Adrenal gland (tissue), 12 donors: ENCODE results near the gene TGFB1I1. TPM values are rescaled to one million over a fixed set of nuclear protein-coding genes. Genes with fewer than 3 reads are reported as not detected.

Experiments used
- DNase-seq, 7 donors: peaks; one replicate each; pipeline ENCODE4 v3.0.0-alpha.2; 2019 to 2020
- H3K27ac ChIP-seq, 5 donors: fragments of 200-600 bp; sonication (generic) in 4 of 5; 1 replicate in 3 of 5; 2 replicates in 2 of 5; pipeline versions ENCODE4 v1.5.1 to v1.8.0; 2016 to 2020; ENCODE audit warnings: mild to moderate bottlenecking in 1 of 5
- H3K27me3 ChIP-seq: fragments of 200-600 bp; 2 replicates; pipeline ENCODE4 v1.8.0; 2021
- H3K36me3 ChIP-seq, 2 donors: fragments of 200-600 bp; replicated peaks in 1 of 2; 1 replicate in 1 of 2; 2 replicates in 1 of 2; pipeline versions ENCODE4 v1.5.1 to v1.8.0; 2018 to 2022
- H3K4me1 ChIP-seq, 2 donors: fragments of 200-600 bp; replicated peaks in 1 of 2; 1 replicate in 1 of 2; 2 replicates in 1 of 2; pipeline versions ENCODE4 v1.5.1 to v1.8.0; 2018 to 2021
- H3K4me3 ChIP-seq, 4 donors: fragments of 200-600 bp; sonication (generic) in 3 of 4; one replicate each; pipeline ENCODE4 v1.5.1; 2016 to 2018
- H3K9me3 ChIP-seq, 3 donors: fragments of 200-600 bp; sonication (generic) in 1 of 3; replicated peaks in 1 of 3; 1 replicate in 2 of 3; 2 replicates in 1 of 3; pipeline versions ENCODE4 v1.5.1 to v1.8.0; 2016 to 2021
- POLR2A ChIP-seq, 2 donors: fragments of 450-650 bp; IDR thresholded peaks; one replicate each; pipeline ENCODE4 v1.6.1; 2017; ENCODE audit warnings: antibody characterized with exemption in 2 of 2, mild to moderate bottlenecking in 2 of 2, moderate library complexity in 1 of 2
- WGBS, 4 donors: extraction: QIAGEN DNeasy Blood & Tissue Kit in 2 of 4; methylation state at CpG; one replicate each; pipeline versions ENCODE4 v1.1.5 to v1.1.7; 2013 to 2017; 5-methylcytosine and 5-hydroxymethylcytosine counted together
- intact Hi-C, 2 donors: fragments of 100-400 bp; cut with DNase I; formaldehyde crosslinking; loops; one replicate each; pipeline versions ENCODE4 v1.14.1 to v1.15.0; 2022 to 2023
- polyA plus RNA-seq, 3 donors: library from polyadenylated mRNA; stranded (reverse); fragments of 200-250 nt in 2 of 3; fragments of 350-450 nt in 1 of 3; fragmentation: Illumina TruSeq in 1 of 3; extraction: RNeasy Lipid Tissue Mini Kit (QIAGEN cat#74804) in 1 of 3; gene quantifications; one replicate each; pipeline ENCODE4 v1.2.3, GENCODE V29; 2013 to 2014
- total RNA-seq, 9 donors: library from RNA; depleted of rRNA in 4 of 9; stranded (reverse); fragments of >200 nt in 4 of 9; fragments of 120-200 nt in 1 of 9; fragmentation: NEBNext Ultra II Directional in 1 of 9; extraction: Animal tissue kit (Norgen Biotek cat#: 25700) in 1 of 9; gene quantifications; one replicate each; pipeline versions ENCODE4 v1.1.0 to v1.2.4, GENCODE V29; 2013 to 2023
- TF ChIP-seq, protein P1 (sequence below), 6 experiments: fragments of 450-650 bp in 4 of 6; fragments of 200-600 bp in 2 of 6; sonication (generic) in 1 of 6; IDR thresholded peaks; 1 replicate in 5 of 6; 2 replicates in 1 of 6; pipeline versions ENCODE4 v1.5.1 to v1.8.0; 2016 to 2021; ENCODE audit warnings: antibody characterized with exemption in 6 of 6, mild to moderate bottlenecking in 2 of 6, moderate library complexity in 1 of 6
- donor health status: healthy with polysubstance abuse.
- donor health status: Bipolar disorder and iron deficiency.
- donor health status: DM: yes; HTN: yes; CAD: no.
- donor health status: DM: no; HTN: no; CAD: no.
- donor health status: DM: no; HTN: no; CAD: no.
- donor health status: DM: yes; HTN: yes; CAD: no.

The TGFB1I1 gene
- total and polyA plus RNA-seq, 12 donors: 4.5 to 62.7 (median 31.3) TPM

DNA sequence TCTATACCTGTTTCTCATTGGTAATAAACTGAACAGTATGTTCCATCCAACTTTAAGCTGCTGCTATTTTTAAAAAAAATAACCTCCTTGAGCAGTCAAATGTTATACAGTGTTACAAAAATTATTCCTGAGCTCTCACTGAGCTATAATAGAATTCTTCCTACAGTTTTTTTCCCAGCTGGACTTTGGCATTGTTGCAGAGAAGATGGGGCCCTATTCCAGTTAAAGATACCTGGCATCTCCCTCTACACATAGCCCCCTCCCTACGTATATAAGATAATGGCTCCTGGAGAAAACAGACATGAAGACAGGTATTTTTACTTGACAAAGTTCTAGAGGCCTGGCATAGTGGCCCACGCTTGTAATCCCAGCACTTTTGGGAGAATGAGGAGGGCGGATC lies 42.2 kb upstream of the TGFB1I1 start:
- no peak overlapping the region for H3K4me3 ChIP-seq
- no peaks in the 10 kb centered on the region for H3K36me3 ChIP-seq
- DNase-seq: no peak
- intact Hi-C loops: no loop called here
- H3K27ac ChIP-seq: no peak overlapping the region
- WGBS, 4 donors: 90 to 96% (median 94%) methylated on average over 3 of the region's 3 CpGs
- H3K9me3 ChIP-seq: no peaks in the 10 kb centered on the region
- no peak for TF ChIP-seq POLR2A (IDR thresholded peaks at IDR 0.05)
- TF ChIP-seq, protein P1, sequence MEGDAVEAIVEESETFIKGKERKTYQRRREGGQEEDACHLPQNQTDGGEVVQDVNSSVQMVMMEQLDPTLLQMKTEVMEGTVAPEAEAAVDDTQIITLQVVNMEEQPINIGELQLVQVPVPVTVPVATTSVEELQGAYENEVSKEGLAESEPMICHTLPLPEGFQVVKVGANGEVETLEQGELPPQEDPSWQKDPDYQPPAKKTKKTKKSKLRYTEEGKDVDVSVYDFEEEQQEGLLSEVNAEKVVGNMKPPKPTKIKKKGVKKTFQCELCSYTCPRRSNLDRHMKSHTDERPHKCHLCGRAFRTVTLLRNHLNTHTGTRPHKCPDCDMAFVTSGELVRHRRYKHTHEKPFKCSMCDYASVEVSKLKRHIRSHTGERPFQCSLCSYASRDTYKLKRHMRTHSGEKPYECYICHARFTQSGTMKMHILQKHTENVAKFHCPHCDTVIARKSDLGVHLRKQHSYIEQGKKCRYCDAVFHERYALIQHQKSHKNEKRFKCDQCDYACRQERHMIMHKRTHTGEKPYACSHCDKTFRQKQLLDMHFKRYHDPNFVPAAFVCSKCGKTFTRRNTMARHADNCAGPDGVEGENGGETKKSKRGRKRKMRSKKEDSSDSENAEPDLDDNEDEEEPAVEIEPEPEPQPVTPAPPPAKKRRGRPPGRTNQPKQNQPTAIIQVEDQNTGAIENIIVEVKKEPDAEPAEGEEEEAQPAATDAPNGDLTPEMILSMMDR (IDR thresholded peaks at IDR 0.05): no peak
- peaks cover 0 to 5% of the 10 kb centered on the region in 2 donors for H3K4me1 ChIP-seq
- H3K27me3 ChIP-seq: no peaks in the 10 kb centered on the region

DNA sequence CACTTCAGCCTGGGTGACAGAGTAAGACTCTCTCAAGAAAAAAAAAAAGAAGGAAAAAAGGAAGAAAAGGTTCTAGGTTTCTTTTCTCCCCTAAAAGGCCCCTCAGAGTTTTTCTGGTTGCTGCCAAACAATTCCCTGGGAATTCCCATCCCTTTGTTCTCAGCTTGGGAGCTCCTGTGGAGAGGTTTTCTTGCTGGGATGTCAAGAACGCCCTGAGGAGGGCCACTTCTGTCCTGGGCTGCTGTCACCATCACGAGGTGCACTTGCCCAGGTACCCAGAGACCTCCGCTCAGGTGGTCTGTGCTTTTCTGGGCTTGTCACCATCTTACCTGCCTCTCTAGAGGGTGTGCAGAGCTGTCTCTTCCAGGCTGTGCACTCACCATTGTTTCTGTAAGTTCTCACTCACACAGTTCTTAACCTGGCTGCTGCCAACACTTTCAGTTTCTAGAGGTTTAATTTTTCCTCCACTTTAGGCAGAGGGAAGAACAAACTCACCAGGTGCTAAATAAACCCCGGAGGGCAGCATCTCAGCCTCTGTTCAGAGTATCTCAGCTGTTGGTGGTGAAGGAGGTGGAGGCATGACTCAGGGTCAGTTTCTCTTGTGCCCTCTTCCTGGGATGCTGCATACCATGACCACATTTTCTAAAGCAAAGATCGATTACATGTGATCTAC lies 41.4 kb upstream of the TGFB1I1 start:
- intact Hi-C loops: no loop called here
- no peaks in the 10 kb centered on the region for H3K27me3 ChIP-seq
- peaks cover 0 to 5% of the 10 kb centered on the region in 2 donors for H3K4me1 ChIP-seq
- H3K36me3 ChIP-seq: no peaks in the 10 kb centered on the region
- no peak overlapping the region for H3K4me3 ChIP-seq
- TF ChIP-seq, protein P1 (IDR thresholded peaks at IDR 0.05): no peak
- no peak for TF ChIP-seq POLR2A (IDR thresholded peaks at IDR 0.05)
- H3K9me3 ChIP-seq: no peaks in the 10 kb centered on the region
- H3K27ac ChIP-seq: no peak overlapping the region
- no peak for DNase-seq
- 46 to 65% (median 65%) methylated on average over 5 of the region's 5 CpGs for WGBS, 4 donors

DNA sequence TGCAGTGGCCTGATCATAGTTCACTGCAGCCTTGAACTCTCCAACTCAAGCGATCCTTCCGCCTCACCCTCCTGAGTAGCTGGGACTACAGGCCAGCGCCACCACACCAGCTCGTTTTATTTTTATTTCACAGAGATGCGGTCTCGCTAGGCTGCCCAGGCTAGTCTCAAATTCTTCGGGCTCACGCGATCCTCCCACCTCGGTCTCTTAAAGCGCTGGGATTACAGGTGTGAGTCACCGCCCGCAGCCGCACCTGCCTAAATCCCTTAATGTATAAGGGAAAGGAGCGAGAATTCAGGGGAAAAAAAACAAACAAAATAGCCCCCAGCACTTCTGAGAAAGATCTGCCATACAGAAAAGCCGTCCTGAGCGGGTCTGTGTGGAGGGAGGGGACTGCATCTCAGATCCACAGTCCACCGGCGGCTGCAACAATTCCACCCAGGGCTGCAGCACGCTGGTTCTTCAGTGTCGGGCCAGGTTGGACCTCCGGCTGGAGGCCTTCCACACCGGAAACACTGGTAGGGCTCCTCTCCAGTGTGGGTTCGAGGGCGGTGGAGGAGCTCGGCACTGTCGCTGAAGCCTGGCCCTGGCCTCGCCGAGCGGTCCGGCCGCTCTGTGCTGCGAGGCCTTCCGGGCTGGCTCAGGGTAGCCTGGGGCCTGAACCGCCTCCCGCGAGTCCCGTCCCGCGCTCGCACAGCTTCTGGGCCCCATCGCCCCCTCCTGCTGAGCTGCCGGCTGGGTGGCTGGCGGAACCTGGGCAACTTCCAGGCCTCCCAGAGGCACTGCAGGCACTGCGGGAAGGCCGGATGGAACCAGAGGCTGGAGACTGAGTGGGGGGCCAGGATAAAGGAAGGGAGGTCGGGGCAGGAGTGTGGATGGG lies 36.4 kb upstream of the TGFB1I1 start:
- H3K36me3 ChIP-seq: no peaks in the 10 kb centered on the region
- H3K4me3 ChIP-seq: no peak overlapping the region
- H3K27ac ChIP-seq: no peak overlapping the region
- intact Hi-C loops: no loop called here
- H3K4me1 ChIP-seq: no peaks in the 10 kb centered on the region
- no peak for DNase-seq
- 93 to 96% (median 95%) methylated on average over 27 to 47 of the region's 47 CpGs for WGBS, 4 donors
- no peaks in the 10 kb centered on the region for H3K27me3 ChIP-seq
- H3K9me3 ChIP-seq: no peaks in the 10 kb centered on the region
- no peak for TF ChIP-seq POLR2A (IDR thresholded peaks at IDR 0.05)
- TF ChIP-seq, protein P1 (IDR thresholded peaks at IDR 0.05): no peak

DNA sequence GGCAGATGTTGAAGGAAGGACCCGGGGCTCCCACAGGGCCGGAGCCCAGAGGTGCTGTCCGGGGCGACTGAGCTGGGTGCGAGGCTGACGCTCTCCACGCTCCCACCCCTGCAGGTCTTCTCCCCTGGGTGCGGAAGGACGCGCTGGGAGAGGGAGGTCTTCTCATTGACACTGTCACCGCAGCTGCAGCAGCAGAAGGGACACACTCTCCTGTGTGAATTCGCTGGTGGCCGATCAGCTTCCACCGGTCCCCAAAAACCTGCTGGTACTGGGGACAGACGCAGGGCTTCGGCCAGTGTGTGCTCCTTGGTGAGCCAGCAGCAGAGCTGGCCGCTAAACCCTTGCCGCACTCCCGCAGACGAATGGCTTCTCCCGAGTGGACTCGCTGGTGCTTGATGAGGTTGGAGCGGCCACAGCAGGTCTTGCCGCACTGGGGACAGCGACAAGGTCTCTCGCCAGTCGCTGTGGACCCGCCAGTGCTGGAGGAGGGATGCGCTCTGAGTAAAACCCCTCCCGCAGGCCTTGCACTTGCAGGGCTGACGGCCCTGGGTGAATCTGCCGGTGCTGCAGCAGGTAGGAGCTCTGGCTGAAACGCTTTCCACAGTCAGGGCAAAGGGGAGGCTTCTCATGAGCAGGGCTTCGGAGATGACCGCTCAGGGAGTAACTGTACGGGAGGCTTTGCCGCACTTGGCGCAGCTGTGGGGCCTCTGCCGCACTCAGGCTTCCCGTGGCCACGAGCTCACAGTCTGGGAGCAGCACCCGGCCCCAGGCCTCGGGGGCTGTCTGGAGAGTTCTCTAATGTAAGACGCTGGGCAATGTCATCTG lies 35.5 kb upstream of the TGFB1I1 start:
- no peak overlapping the region for H3K27ac ChIP-seq
- DNase-seq: no peak
- H3K27me3 ChIP-seq: no peaks in the 10 kb centered on the region
- no peak overlapping the region for H3K4me3 ChIP-seq
- TF ChIP-seq, protein P1 (IDR thresholded peaks at IDR 0.05): no peak
- no peak for TF ChIP-seq POLR2A (IDR thresholded peaks at IDR 0.05)
- H3K36me3 ChIP-seq: no peaks in the 10 kb centered on the region
- H3K4me1 ChIP-seq: no peaks in the 10 kb centered on the region
- H3K9me3 ChIP-seq: no peaks in the 10 kb centered on the region
- 92 to 96% (median 93%) methylated on average over 33 to 44 of the region's 44 CpGs for WGBS, 4 donors
- intact Hi-C loops: no loop called here
